H9 (cell line): ENCODE results near the gene RB1. TPM values are rescaled to one million over a fixed set of nuclear protein-coding genes. Genes with fewer than 3 reads are reported as not detected.

ENCODE experiments used
- DNase-seq: peaks from one replicate; pipeline ENCODE4 v3.0.0-alpha.2; 2017
- H2AFZ ChIP-seq: one replicate; pipeline ENCODE4 v1.6.1; 2013; ENCODE audit warnings: mild to moderate bottlenecking, low read length, control low read depth, moderate library complexity
- H2AK5ac ChIP-seq: 2 replicates; pipeline ENCODE4 v1.6.1; 2013; ENCODE audit warnings: low read length, control low read depth, mixed read lengths; ENCODE audit not compliant: insufficient read length
- H2BK120ac ChIP-seq: one replicate; pipeline ENCODE4 v1.6.1; 2013; ENCODE audit warnings: low read depth, mild to moderate bottlenecking, low read length, control low read depth, inconsistent platforms; ENCODE audit not compliant: poor library complexity, severe bottlenecking
- H2BK12ac ChIP-seq: 2 replicates; pipeline ENCODE4 v1.6.1; 2013; ENCODE audit warnings: low read length, control low read depth, mixed read lengths, low read depth; ENCODE audit not compliant: insufficient read length
- H2BK15ac ChIP-seq: 2 replicates; pipeline ENCODE4 v1.6.1; 2013; ENCODE audit warnings: low read depth, low read length, control low read depth
- H2BK20ac ChIP-seq: one replicate; pipeline ENCODE4 v1.6.1; 2013; ENCODE audit warnings: low read depth, mild to moderate bottlenecking, low read length, control low read depth, inconsistent platforms; ENCODE audit not compliant: poor library complexity, severe bottlenecking
- H2BK5ac ChIP-seq: 2 replicates; pipeline ENCODE4 v1.6.1; 2013; ENCODE audit warnings: low read length, control low read depth, mixed read lengths; ENCODE audit not compliant: insufficient read length
- H3K14ac ChIP-seq: 2 replicates; pipeline ENCODE4 v1.6.1; 2013; ENCODE audit warnings: low read length, control low read depth; ENCODE audit not compliant: insufficient read depth
- H3K18ac ChIP-seq: 2 replicates; pipeline ENCODE4 v1.6.1; 2013; ENCODE audit warnings: low read depth, mild to moderate bottlenecking, mixed read lengths, low read length, control low read depth; ENCODE audit not compliant: insufficient read length
- H3K23ac ChIP-seq: 2 replicates; pipeline ENCODE4 v1.6.1; 2013; ENCODE audit warnings: low read length, control low read depth, mixed read lengths, low read depth; ENCODE audit not compliant: insufficient read length
- H3K23me2 ChIP-seq: 2 replicates; pipeline ENCODE4 v1.6.1; 2013; ENCODE audit warnings: low read depth, mild to moderate bottlenecking, mixed read lengths, low read length, control low read depth; ENCODE audit not compliant: insufficient read length, poor library complexity, severe bottlenecking
- H3K27ac ChIP-seq: 2 replicates; pipeline ENCODE4 v1.5.1; 2013; ENCODE audit warnings: low read length, control low read depth, mixed read lengths, low read depth; ENCODE audit not compliant: insufficient read length
- H3K27me3 ChIP-seq: 2 replicates; pipeline ENCODE4 v1.6.1; 2013; ENCODE audit warnings: low read length, control low read depth, inconsistent platforms; ENCODE audit not compliant: insufficient read depth
- H3K4ac ChIP-seq: 2 replicates; pipeline ENCODE4 v1.6.1; 2013; ENCODE audit warnings: low read depth, mild to moderate bottlenecking, control low read depth, inconsistent platforms, low read length, moderate library complexity
- H3K4me1 ChIP-seq: 2 replicates; pipeline ENCODE4 v1.6.1; 2013; ENCODE audit warnings: low read length, control low read depth, inconsistent platforms; ENCODE audit not compliant: insufficient read depth
- H3K4me2 ChIP-seq: 2 replicates; pipeline ENCODE4 v1.6.1; 2013; ENCODE audit warnings: low read length, control low read depth, mixed read lengths; ENCODE audit not compliant: insufficient read length, insufficient read depth
- H3K56ac ChIP-seq: 2 replicates; pipeline ENCODE4 v1.6.1; 2013; ENCODE audit warnings: low read depth, mild to moderate bottlenecking, mixed read lengths, low read length, control low read depth; ENCODE audit not compliant: insufficient read length
- H3K79me1 ChIP-seq: 2 replicates; pipeline ENCODE4 v1.6.1; 2013; ENCODE audit warnings: low read depth, mild to moderate bottlenecking, moderate library complexity, low read length, control low read depth, inconsistent platforms; ENCODE audit not compliant: insufficient read depth, poor library complexity, severe bottlenecking
- H3K79me2 ChIP-seq: 2 replicates; pipeline ENCODE4 v1.6.1; 2013; ENCODE audit warnings: low read length, control low read depth, inconsistent platforms; ENCODE audit not compliant: insufficient read depth
- H3K9ac ChIP-seq: 2 replicates; pipeline ENCODE4 v1.6.1; 2013; ENCODE audit warnings: low read length, control low read depth, mixed read lengths; ENCODE audit not compliant: insufficient read length; ENCODE audit errors: extremely low read depth
- H3K9me3 ChIP-seq: one replicate; pipeline ENCODE4 v1.6.1; 2013; ENCODE audit warnings: low read depth, low read length, inconsistent platforms; ENCODE audit not compliant: control insufficient read depth
- H3T11ph ChIP-seq: one replicate; pipeline ENCODE4 v1.6.1; 2013; ENCODE audit warnings: mild to moderate bottlenecking, low read length, control low read depth, inconsistent platforms
- H4K20me1 ChIP-seq: one replicate; pipeline ENCODE4 v1.6.1; 2013; ENCODE audit not compliant: control insufficient read depth, insufficient read length, insufficient read depth
- H4K5ac ChIP-seq: 2 replicates; pipeline ENCODE4 v1.6.1; 2013; ENCODE audit warnings: low read depth, mild to moderate bottlenecking, mixed read lengths, low read length, control low read depth; ENCODE audit not compliant: insufficient read length
- H4K8ac ChIP-seq: replicated peaks from 2 replicates; pipeline ENCODE4 v1.6.1; 2013; ENCODE audit warnings: low read length, control low read depth, mixed read lengths, low read depth; ENCODE audit not compliant: insufficient read length
- H4K91ac ChIP-seq: 2 replicates; pipeline ENCODE4 v1.6.1; 2013; ENCODE audit warnings: low read depth, mild to moderate bottlenecking, moderate library complexity, mixed read lengths, low read length, control low read depth; ENCODE audit not compliant: insufficient read length
- H3K27ac Mint-ChIP-seq, 3 experiments: 2 replicates in 2 of 3; 3 replicates in 1 of 3; pipeline ENCODE4 v1.8.0; 2020 to 2021; ENCODE audit warnings: mixed read lengths in 3 of 3, mild to moderate bottlenecking in 1 of 3, moderate library complexity in 1 of 3
- H3K27me3 Mint-ChIP-seq: 2 replicates; pipeline ENCODE4 v1.8.0; 2021; ENCODE audit warnings: low read depth, mild to moderate bottlenecking, moderate library complexity, mixed read lengths
- H3K36me3 Mint-ChIP-seq, 3 experiments: 2 replicates in 2 of 3; 3 replicates in 1 of 3; pipeline ENCODE4 v1.8.0; 2020 to 2021; ENCODE audit warnings: low read depth in 3 of 3, mixed read lengths in 3 of 3; ENCODE audit not compliant: insufficient read depth in 1 of 3
- H3K4me1 Mint-ChIP-seq, 2 experiments: 2 replicates each; pipeline ENCODE4 v1.8.0; 2020; ENCODE audit warnings: mixed read lengths in 2 of 2
- H3K4me3 Mint-ChIP-seq, 2 experiments: 2 replicates in 1 of 2; 3 replicates in 1 of 2; pipeline ENCODE4 v1.8.0; 2020 to 2021; ENCODE audit warnings: mild to moderate bottlenecking in 2 of 2, mixed read lengths in 2 of 2, moderate library complexity in 1 of 2
- H3K9me3 Mint-ChIP-seq, 2 experiments: 2 replicates in 1 of 2; 3 replicates in 1 of 2; pipeline ENCODE4 v1.8.0; 2020; ENCODE audit warnings: mild to moderate bottlenecking in 2 of 2, mixed read lengths in 2 of 2, moderate library complexity in 1 of 2
- CTCF ChIP-seq: fragments of 200-600 bp; sonication (generic); conservative IDR thresholded peaks from 3 replicates; pipeline ENCODE4 v1.8.0; 2021; ENCODE audit warnings: antibody characterized with exemption, mild to moderate bottlenecking
- WGBS: extraction: QIAGEN DNeasy Blood & Tissue Kit; methylation state at CpG from one replicate; pipeline ENCODE4 v1.1.7; 2013; ENCODE audit warnings: missing lambda C conversion rate, low lambda C conversion rate, mixed read lengths; ENCODE audit not compliant: insufficient read length; ENCODE audit errors: extremely low coverage; 5-methylcytosine and 5-hydroxymethylcytosine counted together
- total RNA-seq: library from RNA; stranded (reverse); gene quantifications from 2 replicates; pipeline ENCODE4 v1.2.1, GENCODE V29; 2021

The RB1 gene
- total RNA-seq, 1 experiment from 2014 or later = 20.5 TPM

GRCh38 chr13:48281556-48281955 is 22.0 kb upstream of the RB1 start:
- no peak overlapping the region for H4K5ac ChIP-seq
- H3K23ac ChIP-seq = no peak overlapping the region
- H2AK5ac ChIP-seq = no peak overlapping the region
- H3K4me1 ChIP-seq = no peaks in the 10 kb centered on the region; the same call in 1 of the 2 replicates
- Mint-ChIP-seq H3K4me1 (no peaks in the 10 kb centered on the region), H3K27me3 (no peaks in the 10 kb centered on the region), H3K9me3 (no peaks in the 10 kb centered on the region), H3K27ac (no peak overlapping the region), H3K4me3 (no peak overlapping the region), H3K36me3 (no peaks in the 10 kb centered on the region)
- no peak overlapping the region for H4K8ac ChIP-seq
- no peak overlapping the region for H3K18ac ChIP-seq
- no peak for TF ChIP-seq CTCF
- H3K9me3 ChIP-seq = no peaks in the 10 kb centered on the region
- DNase-seq = no peak
- no peak overlapping the region for H3K9ac ChIP-seq
- no peak overlapping the region for H3K4ac ChIP-seq
- no peaks in the 10 kb centered on the region for H3K23me2 ChIP-seq
- no peak overlapping the region for H3T11ph ChIP-seq
- no CpG with 5 or more reads among the region's 1 CpG for WGBS
- H2BK12ac ChIP-seq = no peak overlapping the region
- H3K27ac ChIP-seq = no peak overlapping the region
- H2BK20ac ChIP-seq = no peak overlapping the region
- H4K20me1 ChIP-seq = no peaks in the 10 kb centered on the region
- no peaks in the 10 kb centered on the region for H3K79me1 ChIP-seq
- no peak overlapping the region for H2BK15ac ChIP-seq
- H3K27me3 ChIP-seq = no peaks in the 10 kb centered on the region
- H2BK5ac ChIP-seq = no peak overlapping the region
- H3K14ac ChIP-seq = no peak overlapping the region
- no peak overlapping the region for H2BK120ac ChIP-seq
- H3K56ac ChIP-seq = no peak overlapping the region
- H2AFZ ChIP-seq = no peak overlapping the region
- H3K79me2 ChIP-seq = no peaks in the 10 kb centered on the region
- H3K4me2 ChIP-seq = no peak overlapping the region
- H4K91ac ChIP-seq = no peak overlapping the region
